Hepatocyte (in vitro differentiated cells): ENCODE results near the gene TMEM242.

ENCODE experiments used
- EZH2 ChIP-seq: fragments of 200-600 bp; sonication (generic); IDR thresholded peaks from 2 replicates; pipeline ENCODE4 v1.6.1; 2016; ENCODE audit warnings: antibody characterized with exemption, mild to moderate bottlenecking, borderline replicate concordance
- TF ChIP-seq, protein P1 (sequence below): fragments of 200-600 bp; sonication (generic); IDR thresholded peaks from 2 replicates; pipeline ENCODE4 v1.5.1; 2016; ENCODE audit warnings: antibody characterized with exemption, mild to moderate bottlenecking; ENCODE audit not compliant: poor library complexity

DNA sequence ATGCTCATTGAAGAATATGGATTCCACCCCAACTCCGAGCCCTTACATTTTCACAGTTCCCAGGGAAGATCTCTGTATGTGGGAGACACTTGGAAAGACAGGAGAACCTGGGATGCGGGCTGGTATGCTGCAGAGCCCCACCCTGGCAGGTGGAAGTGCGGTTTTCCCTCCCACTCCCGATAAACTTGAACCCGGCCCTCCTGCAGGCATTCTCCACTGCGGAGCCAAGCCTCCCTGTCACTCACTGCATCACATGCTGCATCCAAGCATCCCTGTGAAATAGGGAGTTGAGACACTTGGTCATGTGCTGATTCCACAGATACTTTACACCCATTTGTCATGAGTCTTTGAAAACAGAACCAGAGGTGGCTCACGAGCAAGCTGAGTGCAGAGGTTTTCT is 35.4 kb downstream of the TMEM242 start:
- TF ChIP-seq, protein P1, sequence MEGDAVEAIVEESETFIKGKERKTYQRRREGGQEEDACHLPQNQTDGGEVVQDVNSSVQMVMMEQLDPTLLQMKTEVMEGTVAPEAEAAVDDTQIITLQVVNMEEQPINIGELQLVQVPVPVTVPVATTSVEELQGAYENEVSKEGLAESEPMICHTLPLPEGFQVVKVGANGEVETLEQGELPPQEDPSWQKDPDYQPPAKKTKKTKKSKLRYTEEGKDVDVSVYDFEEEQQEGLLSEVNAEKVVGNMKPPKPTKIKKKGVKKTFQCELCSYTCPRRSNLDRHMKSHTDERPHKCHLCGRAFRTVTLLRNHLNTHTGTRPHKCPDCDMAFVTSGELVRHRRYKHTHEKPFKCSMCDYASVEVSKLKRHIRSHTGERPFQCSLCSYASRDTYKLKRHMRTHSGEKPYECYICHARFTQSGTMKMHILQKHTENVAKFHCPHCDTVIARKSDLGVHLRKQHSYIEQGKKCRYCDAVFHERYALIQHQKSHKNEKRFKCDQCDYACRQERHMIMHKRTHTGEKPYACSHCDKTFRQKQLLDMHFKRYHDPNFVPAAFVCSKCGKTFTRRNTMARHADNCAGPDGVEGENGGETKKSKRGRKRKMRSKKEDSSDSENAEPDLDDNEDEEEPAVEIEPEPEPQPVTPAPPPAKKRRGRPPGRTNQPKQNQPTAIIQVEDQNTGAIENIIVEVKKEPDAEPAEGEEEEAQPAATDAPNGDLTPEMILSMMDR: no peak
- TF ChIP-seq EZH2: no peak
